Measurements from ENCODE around the gene CCNG2. TPM values are rescaled to one million over a fixed set of nuclear protein-coding genes. Genes with fewer than 3 reads are reported as not detected.

CCNG2 gene
- total RNA-seq, 4 donors from 2014 or later: 21.0 to 36.7 (median 27.9) TPM

- Histone ChIP-seq H3K4me1 (no peaks in the 10 kb centered on the region), H3K4me3 (no peak overlapping the region), H3K9me3 (no peaks in the 10 kb centered on the region), H3K27ac (no peak overlapping the region), H3K36me3 (no peaks in the 10 kb centered on the region), H3K27me3 (no peaks in the 10 kb centered on the region)
- TF ChIP-seq CTCF (IDR thresholded peaks at IDR 0.05) (no peak), POLR2A (IDR thresholded peaks at IDR 0.05) (no peak), EP300 (IDR thresholded peaks at IDR 0.05) (no peak)
- WGBS, 2 donors: 52 to 57% methylated on average over 1 of the region's 1 CpG
- no peak for DNase-seq (ENCODE audit: low spot score in 2 of 2)
Observed at GRCh38 chr4:77189412-77189811, 32.4 kb downstream of the CCNG2 start.

DNA sequence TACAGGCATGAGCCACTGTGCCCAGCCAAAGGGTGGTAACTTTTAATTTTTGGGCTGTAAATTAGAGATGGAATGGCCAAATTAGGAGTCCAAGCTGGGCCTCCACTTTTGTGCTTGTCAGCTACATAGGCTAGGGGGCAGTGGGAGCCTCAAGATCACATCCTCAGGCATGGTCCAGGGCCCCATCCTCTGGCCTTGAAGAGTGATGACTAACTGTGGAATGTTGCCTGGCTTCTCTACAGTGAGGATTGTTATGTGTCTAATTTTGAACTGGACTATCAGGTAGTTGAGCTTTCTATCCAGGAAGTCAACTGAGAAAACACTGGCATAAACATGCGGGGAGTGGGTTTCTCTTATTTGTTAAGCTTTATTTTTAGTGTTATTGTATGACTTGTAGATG lies 33.0 kb downstream of the CCNG2 start:
- Histone ChIP-seq H3K4me3 (no peak overlapping the region), H3K9me3 (no peaks in the 10 kb centered on the region), H3K4me1 (no peaks in the 10 kb centered on the region), H3K27me3 (no peaks in the 10 kb centered on the region), H3K27ac (no peak overlapping the region), H3K36me3 (no peaks in the 10 kb centered on the region)
- TF ChIP-seq EP300 (IDR thresholded peaks at IDR 0.05) (no peak), POLR2A (IDR thresholded peaks at IDR 0.05) (no peak), CTCF (IDR thresholded peaks at IDR 0.05) (no peak)
- WGBS, 2 donors: 95 to 100% methylated on average over 1 of the region's 1 CpG
- no peak for DNase-seq (ENCODE audit: low spot score in 2 of 2)

DNA sequence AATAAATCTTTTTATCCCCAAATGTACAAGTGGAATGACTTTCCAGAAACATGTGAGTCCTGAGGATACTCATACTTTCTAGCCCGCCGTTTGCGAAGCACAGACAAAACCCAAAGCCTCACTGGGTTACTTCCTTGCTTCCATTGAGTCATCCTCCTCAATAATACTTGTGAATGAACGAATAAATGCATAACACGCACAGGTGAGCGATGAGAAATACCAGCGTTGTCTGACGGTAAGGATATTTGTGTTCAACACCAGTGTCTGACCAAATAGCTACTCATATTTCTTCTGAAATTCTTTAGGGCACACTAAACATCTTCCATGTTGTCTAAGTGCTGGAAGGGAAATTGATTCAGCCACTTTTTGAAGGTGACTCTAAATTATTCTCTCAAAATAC lies 36.0 kb downstream of the CCNG2 start:
- H3K9me3 ChIP-seq: no peaks in the 10 kb centered on the region
- no peaks in the 10 kb centered on the region for H3K4me1 ChIP-seq
- no peak for TF ChIP-seq CTCF (IDR thresholded peaks at IDR 0.05)
- no peak for TF ChIP-seq POLR2A (IDR thresholded peaks at IDR 0.05)
- no peak for TF ChIP-seq EP300 (IDR thresholded peaks at IDR 0.05)
- H3K27me3 ChIP-seq: no peaks in the 10 kb centered on the region
- H3K4me3 ChIP-seq: no peak overlapping the region
- 88 to 89% methylated on average over 8 of the region's 8 CpGs for WGBS, 2 donors
- no peak for DNase-seq (ENCODE audit: low spot score in 2 of 2)
- no peak overlapping the region for H3K27ac ChIP-seq
- no peaks in the 10 kb centered on the region for H3K36me3 ChIP-seq

GRCh38 chr4:77193511-77194102 lies 36.6 kb downstream of the CCNG2 start:
- H3K4me1 ChIP-seq: no peaks in the 10 kb centered on the region
- peak overlapping the region in 1 of 4 donors; percentile 29 for H3K4me3 ChIP-seq
- no peaks in the 10 kb centered on the region for H3K27me3 ChIP-seq
- 75 to 82% methylated on average over 17 of the region's 17 CpGs for WGBS, 2 donors
- no peaks in the 10 kb centered on the region for H3K36me3 ChIP-seq
- DNase-seq (ENCODE audit: low spot score in 2 of 2): peak; percentile 28 to 41
- H3K27ac ChIP-seq: peak overlapping the region in 2 of 4 donors; percentile 6 to 36
- no peaks in the 10 kb centered on the region for H3K9me3 ChIP-seq
- TF ChIP-seq POLR2A (IDR thresholded peaks at IDR 0.05): peak in 1 of 2 donors; percentile 20
- no peak for TF ChIP-seq CTCF (IDR thresholded peaks at IDR 0.05)

DNA sequence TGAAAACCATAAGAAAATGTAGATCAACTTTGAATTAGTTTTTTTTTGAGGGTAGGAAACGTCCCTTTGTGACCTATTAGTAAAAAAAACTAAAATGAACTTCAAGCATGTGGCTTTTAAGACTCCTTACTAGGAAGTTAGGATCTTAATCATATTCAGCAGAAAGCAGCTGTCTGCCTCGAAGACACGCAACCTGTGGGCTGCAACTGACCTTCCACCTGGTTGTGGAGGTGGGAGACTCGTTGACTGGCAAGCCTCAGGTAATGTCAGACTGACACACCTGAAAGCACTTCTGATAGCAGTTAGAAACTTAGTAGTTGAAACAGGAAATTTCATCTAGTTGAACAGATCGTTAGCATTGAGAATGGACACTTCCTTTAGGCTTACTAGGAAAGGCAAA lies 37.4 kb downstream of the CCNG2 start:
- no peaks in the 10 kb centered on the region for H3K36me3 ChIP-seq
- no peak overlapping the region for H3K27ac ChIP-seq
- no peaks in the 10 kb centered on the region for H3K4me1 ChIP-seq
- 67 to 77% methylated on average over 5 of the region's 5 CpGs for WGBS, 2 donors
- H3K4me3 ChIP-seq: no peak overlapping the region
- no peaks in the 10 kb centered on the region for H3K9me3 ChIP-seq
- TF ChIP-seq EP300 (IDR thresholded peaks at IDR 0.05): no peak
- no peak for TF ChIP-seq CTCF (IDR thresholded peaks at IDR 0.05)
- no peak for DNase-seq (ENCODE audit: low spot score in 2 of 2)
- H3K27me3 ChIP-seq: no peaks in the 10 kb centered on the region

All from tibial nerve (tissue), 4 donors.